Osteoblast (primary cell): ENCODE results near the gene NTHL1. TPM values are rescaled to one million over a fixed set of nuclear protein-coding genes. Genes with fewer than 3 reads are reported as not detected.

Experiments
- DNase-seq: peaks from one replicate; pipeline ENCODE4 v3.0.0; 2011; ENCODE audit warnings: low spot score, mixed read lengths; ENCODE audit not compliant: insufficient read length; ENCODE audit errors: missing footprints
- H2AFZ ChIP-seq: 2 replicates; pipeline ENCODE4 v1.6.0; 2011; ENCODE audit warnings: mild to moderate bottlenecking, low read length
- H3K27ac ChIP-seq: 2 replicates; pipeline ENCODE4 v1.5.1; 2011; ENCODE audit warnings: mild to moderate bottlenecking, low read depth, low read length, moderate library complexity
- H3K27me3 ChIP-seq: 2 replicates; pipeline ENCODE4 v1.6.0; 2012; ENCODE audit warnings: mild to moderate bottlenecking, control low read depth, inconsistent platforms, low read length, moderate library complexity; ENCODE audit not compliant: insufficient read depth
- H3K36me3 ChIP-seq: 2 replicates; pipeline ENCODE4 v1.5.1; 2011; ENCODE audit warnings: mild to moderate bottlenecking, low read length, control low read depth, moderate library complexity; ENCODE audit not compliant: insufficient read depth
- H3K4me1 ChIP-seq: 2 replicates; pipeline ENCODE4 v1.5.1; 2011; ENCODE audit warnings: mild to moderate bottlenecking, low read length, control low read depth, moderate library complexity; ENCODE audit not compliant: insufficient read depth
- H3K4me2 ChIP-seq: 2 replicates; pipeline ENCODE4 v1.6.0; 2011; ENCODE audit warnings: mild to moderate bottlenecking, low read length; ENCODE audit not compliant: insufficient read depth
- H3K4me3 ChIP-seq: fragments of 200-600 bp; sonication (generic); 3 replicates; pipeline ENCODE4 v1.5.1; 2012; ENCODE audit warnings: mild to moderate bottlenecking, low read length, inconsistent platforms; ENCODE audit not compliant: insufficient read depth
- H3K79me2 ChIP-seq: 2 replicates; pipeline ENCODE4 v1.6.0; 2012; ENCODE audit warnings: mild to moderate bottlenecking, low read length, control low read depth, inconsistent platforms; ENCODE audit not compliant: insufficient read depth
- H3K9me3 ChIP-seq: 2 replicates; pipeline ENCODE4 v1.5.1; 2011; ENCODE audit warnings: low read depth, low read length, control low read depth
- H4K20me1 ChIP-seq: 2 replicates; pipeline ENCODE4 v1.6.0; 2012; ENCODE audit warnings: mild to moderate bottlenecking, low read length, control low read depth; ENCODE audit not compliant: insufficient read depth
- CTCF ChIP-seq: IDR thresholded peaks from 2 replicates; pipeline ENCODE4 v1.5.1; 2011; ENCODE audit warnings: mild to moderate bottlenecking, low read depth, low read length, moderate library complexity; ENCODE audit errors: extremely low read depth
- total RNA-seq: library from RNA; depleted of rRNA; stranded (reverse); fragments of >200 nt; gene quantifications from 2 replicates; pipeline ENCODE4 v1.2.3, GENCODE V29; 2012

NTHL1 gene
- total RNA-seq, 1 donor = 22.8 TPM

GRCh38 chr16:2001456-2002355 is 45.9 kb downstream of the NTHL1 start:
- peaks cover 48% of the 10 kb centered on the region for H4K20me1 ChIP-seq
- H3K4me3 ChIP-seq = no peak overlapping the region
- no peak for DNase-seq
- H3K27me3 ChIP-seq = no peaks in the 10 kb centered on the region
- TF ChIP-seq CTCF = no peak
- no peak overlapping the region for H2AFZ ChIP-seq
- no peak overlapping the region for H3K4me2 ChIP-seq
- no peak overlapping the region for H3K27ac ChIP-seq
- H3K4me1 ChIP-seq = peaks cover 6% of the 10 kb centered on the region
- H3K79me2 ChIP-seq = peaks cover 57% of the 10 kb centered on the region
- no peaks in the 10 kb centered on the region for H3K9me3 ChIP-seq
- H3K36me3 ChIP-seq = peaks cover 52% of the 10 kb centered on the region

GRCh38 chr16:2001035-2001434 is 46.6 kb downstream of the NTHL1 start:
- H3K4me2 ChIP-seq = no peak overlapping the region
- no peak overlapping the region for H2AFZ ChIP-seq
- no peak for DNase-seq
- no peaks in the 10 kb centered on the region for H3K27me3 ChIP-seq
- H3K4me1 ChIP-seq = peaks cover 6% of the 10 kb centered on the region
- no peaks in the 10 kb centered on the region for H3K9me3 ChIP-seq
- H3K27ac ChIP-seq = no peak overlapping the region
- peaks cover 42% of the 10 kb centered on the region for H4K20me1 ChIP-seq
- H3K79me2 ChIP-seq = peaks cover 50% of the 10 kb centered on the region
- TF ChIP-seq CTCF = no peak
- H3K4me3 ChIP-seq = no peak overlapping the region
- peaks cover 53% of the 10 kb centered on the region for H3K36me3 ChIP-seq

- no peak overlapping the region for H3K27ac ChIP-seq
- H3K4me1 ChIP-seq = peaks cover 6% of the 10 kb centered on the region
- H3K36me3 ChIP-seq = peaks cover 53% of the 10 kb centered on the region
- H3K4me3 ChIP-seq = no peak overlapping the region
- H2AFZ ChIP-seq = no peak overlapping the region
- H3K4me2 ChIP-seq = no peak overlapping the region
- H4K20me1 ChIP-seq = peaks cover 32% of the 10 kb centered on the region
- TF ChIP-seq CTCF = no peak
- H3K79me2 ChIP-seq = peaks cover 40% of the 10 kb centered on the region
- H3K9me3 ChIP-seq = no peaks in the 10 kb centered on the region
- no peaks in the 10 kb centered on the region for H3K27me3 ChIP-seq
- DNase-seq = no peak
These were observed 47.6 kb downstream of the NTHL1 start for GRCh38 chr16:1999866-2000514.
